ENCODE measurements around the gene MCM7. TPM values are rescaled to one million over a fixed set of nuclear protein-coding genes. Genes with fewer than 3 reads are reported as not detected.

The MCM7 gene
- total RNA-seq, 1 donor from 2014 or later: 212 TPM

DNA sequence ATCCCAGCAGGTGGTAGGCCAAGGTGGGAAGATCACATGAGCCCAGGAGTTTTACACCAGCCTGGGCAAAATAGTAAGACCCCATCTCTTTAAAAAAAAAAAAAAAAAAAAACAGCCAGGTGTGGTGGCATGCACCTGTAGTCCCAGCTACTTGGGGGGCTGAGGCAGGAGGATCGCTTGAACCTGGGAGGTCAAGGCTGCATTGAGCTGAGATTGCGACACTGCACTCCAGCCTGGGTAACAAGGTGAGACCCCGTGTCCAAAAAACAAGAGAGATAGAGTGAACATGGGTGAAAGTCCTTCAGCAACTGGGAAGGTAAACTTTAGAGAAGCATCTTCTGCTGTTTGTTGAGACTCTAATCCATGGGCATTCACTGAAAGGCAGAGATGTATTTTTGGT is 41.3 kb upstream of the MCM7 start:
- TF ChIP-seq, protein P1, sequence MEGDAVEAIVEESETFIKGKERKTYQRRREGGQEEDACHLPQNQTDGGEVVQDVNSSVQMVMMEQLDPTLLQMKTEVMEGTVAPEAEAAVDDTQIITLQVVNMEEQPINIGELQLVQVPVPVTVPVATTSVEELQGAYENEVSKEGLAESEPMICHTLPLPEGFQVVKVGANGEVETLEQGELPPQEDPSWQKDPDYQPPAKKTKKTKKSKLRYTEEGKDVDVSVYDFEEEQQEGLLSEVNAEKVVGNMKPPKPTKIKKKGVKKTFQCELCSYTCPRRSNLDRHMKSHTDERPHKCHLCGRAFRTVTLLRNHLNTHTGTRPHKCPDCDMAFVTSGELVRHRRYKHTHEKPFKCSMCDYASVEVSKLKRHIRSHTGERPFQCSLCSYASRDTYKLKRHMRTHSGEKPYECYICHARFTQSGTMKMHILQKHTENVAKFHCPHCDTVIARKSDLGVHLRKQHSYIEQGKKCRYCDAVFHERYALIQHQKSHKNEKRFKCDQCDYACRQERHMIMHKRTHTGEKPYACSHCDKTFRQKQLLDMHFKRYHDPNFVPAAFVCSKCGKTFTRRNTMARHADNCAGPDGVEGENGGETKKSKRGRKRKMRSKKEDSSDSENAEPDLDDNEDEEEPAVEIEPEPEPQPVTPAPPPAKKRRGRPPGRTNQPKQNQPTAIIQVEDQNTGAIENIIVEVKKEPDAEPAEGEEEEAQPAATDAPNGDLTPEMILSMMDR (IDR thresholded peaks at IDR 0.05; ENCODE audit: unreplicated experiment): no peak
- no peaks in the 10 kb centered on the region for H3K9me3 Mint-ChIP-seq (ENCODE audit: low read depth)
- H3K27me3 Mint-ChIP-seq: peaks cover 5% of the 10 kb centered on the region
- H3K27ac Mint-ChIP-seq: no peak overlapping the region
- DNase-seq (ENCODE audit: low spot score, unreplicated experiment): no peak
- no peaks in the 10 kb centered on the region for H3K4me1 Mint-ChIP-seq (ENCODE audit: low read depth)
- no peaks in the 10 kb centered on the region for H3K36me3 Mint-ChIP-seq (ENCODE audit: insufficient read depth)
- no peak overlapping the region for H3K4me3 Mint-ChIP-seq (ENCODE audit: low read depth)

DNA sequence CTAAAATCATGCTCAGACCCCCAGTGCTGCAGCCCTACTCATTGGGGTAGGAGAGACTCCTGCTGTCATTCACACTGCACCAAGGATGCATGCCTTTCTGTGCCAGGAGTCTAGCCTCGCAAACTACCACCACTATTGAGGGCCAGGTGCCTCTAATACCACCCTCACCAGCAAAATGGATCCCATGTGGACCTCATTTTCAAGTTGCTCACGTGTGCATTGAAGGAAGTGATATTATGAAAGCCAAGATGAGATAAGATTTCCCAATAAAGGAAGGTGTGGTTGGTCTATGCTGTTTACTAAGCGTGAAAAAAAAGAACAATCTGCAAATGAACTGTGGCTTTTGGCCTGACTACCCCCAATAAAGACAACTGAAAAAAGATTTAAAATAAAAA is 40.4 kb upstream of the MCM7 start:
- Mint-ChIP-seq H3K4me1 (ENCODE audit: low read depth) (no peaks in the 10 kb centered on the region), H3K4me3 (ENCODE audit: low read depth) (no peak overlapping the region)

DNA sequence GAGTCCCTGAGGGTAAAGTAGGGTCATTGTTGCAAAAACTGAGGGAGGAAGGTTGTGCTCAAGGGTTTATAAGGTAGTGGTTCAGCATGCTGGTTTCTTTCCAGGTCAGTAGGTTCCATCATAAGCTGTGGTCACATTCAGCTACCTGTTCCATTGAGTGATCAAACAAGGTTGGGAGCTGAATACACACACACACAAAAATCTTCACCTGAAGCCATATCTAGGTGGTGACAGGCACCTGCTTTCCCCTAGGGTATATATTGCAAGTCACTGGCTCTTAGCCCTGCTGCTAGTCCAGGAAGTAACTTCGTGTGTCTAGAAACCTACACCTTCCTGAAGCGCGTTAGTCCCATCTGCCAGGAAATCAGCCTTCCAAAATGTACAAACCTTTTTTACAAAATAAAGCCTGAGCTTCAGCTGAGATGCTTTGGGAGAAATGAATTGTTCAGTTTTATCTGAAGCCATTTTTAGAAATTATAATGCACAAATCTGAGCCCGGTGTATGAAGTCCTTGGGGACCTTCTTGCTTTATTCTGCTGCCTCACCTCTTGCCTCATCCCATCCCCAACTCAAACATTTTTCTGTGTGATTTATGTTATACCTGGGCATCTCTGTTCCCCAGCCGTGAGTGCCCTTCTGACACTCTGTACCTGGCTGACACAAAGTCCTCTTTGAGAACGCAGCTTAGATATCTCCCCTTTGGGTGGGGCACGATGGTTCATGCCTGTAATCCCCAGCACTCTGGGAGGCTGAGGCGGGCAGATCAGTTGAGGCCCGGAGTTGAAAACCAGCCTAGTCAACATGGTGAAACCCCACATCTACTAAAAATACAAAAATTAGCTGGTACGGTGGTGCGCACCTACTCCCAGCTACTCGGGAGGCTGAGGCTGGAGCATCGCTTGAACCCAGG is 36.9 kb upstream of the MCM7 start:
- Mint-ChIP-seq H3K27me3 (peaks cover 5% of the 10 kb centered on the region), H3K36me3 (ENCODE audit: insufficient read depth) (no peaks in the 10 kb centered on the region), H3K4me1 (ENCODE audit: low read depth) (no peaks in the 10 kb centered on the region), H3K27ac (no peak overlapping the region), H3K4me3 (ENCODE audit: low read depth) (no peak overlapping the region), H3K9me3 (ENCODE audit: low read depth) (no peaks in the 10 kb centered on the region)
- TF ChIP-seq, protein P1 (IDR thresholded peaks at IDR 0.05; ENCODE audit: unreplicated experiment): no peak
- no peak for DNase-seq (ENCODE audit: low spot score, unreplicated experiment)

More for the DNA sequence above, 40.4 kb upstream of the MCM7 start:
- no peak overlapping the region for H3K27ac Mint-ChIP-seq
- peaks cover 5% of the 10 kb centered on the region for H3K27me3 Mint-ChIP-seq
- H3K36me3 Mint-ChIP-seq (ENCODE audit: insufficient read depth): no peaks in the 10 kb centered on the region
- TF ChIP-seq, protein P1 (IDR thresholded peaks at IDR 0.05; ENCODE audit: unreplicated experiment): no peak
- DNase-seq (ENCODE audit: low spot score, unreplicated experiment): no peak
- H3K9me3 Mint-ChIP-seq (ENCODE audit: low read depth): no peaks in the 10 kb centered on the region

DNA sequence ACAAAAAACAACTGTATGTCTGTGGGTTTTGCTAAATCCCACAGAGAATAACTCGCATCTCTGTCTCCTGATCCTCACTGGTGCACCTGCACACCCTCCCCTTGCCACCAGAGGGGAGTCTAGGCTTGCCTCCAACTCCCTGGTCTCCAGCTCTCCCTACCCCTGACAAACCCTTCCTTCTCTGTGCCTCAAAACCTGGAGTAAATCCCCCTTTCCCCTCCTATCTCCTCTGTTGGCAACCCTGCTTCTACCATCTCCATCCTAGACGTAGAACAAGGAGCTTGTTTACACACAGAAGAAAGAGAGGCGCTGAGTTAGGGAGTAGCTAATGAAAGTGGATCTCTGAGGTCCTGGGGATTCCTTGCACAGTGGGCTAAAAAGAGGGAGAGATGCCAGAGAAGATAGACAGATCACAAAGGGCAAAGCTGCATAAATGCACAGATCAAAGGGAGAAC is 31.5 kb upstream of the MCM7 start:
- Mint-ChIP-seq H3K4me1 (ENCODE audit: low read depth) (peaks cover 1% of the 10 kb centered on the region), H3K36me3 (ENCODE audit: insufficient read depth) (no peaks in the 10 kb centered on the region), H3K27me3 (peaks cover 9% of the 10 kb centered on the region), H3K9me3 (ENCODE audit: low read depth) (no peaks in the 10 kb centered on the region), H3K27ac (no peak overlapping the region), H3K4me3 (ENCODE audit: low read depth) (no peak overlapping the region)
- TF ChIP-seq, protein P1 (IDR thresholded peaks at IDR 0.05; ENCODE audit: unreplicated experiment): peak; percentile 90
- peak; percentile 43 for DNase-seq (ENCODE audit: low spot score, unreplicated experiment)

DNA sequence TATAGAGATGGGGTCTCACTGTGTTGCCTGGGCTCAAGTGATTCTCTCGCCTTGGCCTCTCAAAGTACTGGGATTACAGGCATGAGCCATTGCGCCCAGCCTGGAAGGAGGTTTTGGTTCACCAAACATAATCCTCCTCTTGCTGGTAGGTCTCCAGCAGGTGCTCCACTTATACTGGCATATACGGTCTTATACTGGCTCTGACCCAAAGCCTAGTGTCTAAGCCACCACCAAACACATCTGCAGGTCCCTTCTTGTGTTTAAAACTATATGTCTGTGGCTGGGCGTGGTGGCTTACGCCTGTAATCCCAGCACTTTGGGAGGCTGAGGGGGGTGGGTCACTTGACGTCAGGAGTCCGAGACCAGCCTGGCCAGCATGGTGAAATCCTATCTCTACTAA is 30.9 kb upstream of the MCM7 start:
- Mint-ChIP-seq H3K4me1 (ENCODE audit: low read depth) (peaks cover 1% of the 10 kb centered on the region), H3K4me3 (ENCODE audit: low read depth) (no peak overlapping the region)
- TF ChIP-seq, protein P1 (IDR thresholded peaks at IDR 0.05; ENCODE audit: unreplicated experiment): no peak

More for the DNA sequence above, 30.9 kb upstream of the MCM7 start:
- DNase-seq (ENCODE audit: low spot score, unreplicated experiment): no peak
- H3K36me3 Mint-ChIP-seq (ENCODE audit: insufficient read depth): no peaks in the 10 kb centered on the region
- peaks cover 9% of the 10 kb centered on the region for H3K27me3 Mint-ChIP-seq
- no peak overlapping the region for H3K27ac Mint-ChIP-seq
- H3K9me3 Mint-ChIP-seq (ENCODE audit: low read depth): no peaks in the 10 kb centered on the region

Measured in progenitor cell of endocrine pancreas (in vitro differentiated cells).